Measurements from ENCODE around the gene PKNOX2.

The PKNOX2 gene

GRCh38 chr11:125293596-125293995 is 129.0 kb downstream of the PKNOX2 start:
- DNase-seq: no peak
- Mint-ChIP-seq H3K4me3 (no peak overlapping the region), H3K27me3 (peaks cover 34 to 55% of the 10 kb centered on the region in 2 donors), H3K27ac (no peak overlapping the region), H3K36me3 (ENCODE audit: insufficient read depth) (no peaks in the 10 kb centered on the region), H3K9me3 (no peaks in the 10 kb centered on the region), H3K4me1 (ENCODE audit: low read depth in 2 of 2) (no peaks in the 10 kb centered on the region)
- no peak for ATAC-seq (replicated peaks)

- Mint-ChIP-seq H3K9me3 (no peaks in the 10 kb centered on the region), H3K36me3 (ENCODE audit: insufficient read depth) (no peaks in the 10 kb centered on the region), H3K27ac (no peak overlapping the region), H3K27me3 (peaks cover 25 to 47% of the 10 kb centered on the region in 2 donors), H3K4me1 (ENCODE audit: low read depth in 2 of 2) (no peaks in the 10 kb centered on the region), H3K4me3 (no peak overlapping the region)
- no peak for DNase-seq
- no peak for ATAC-seq (replicated peaks)
Measured at GRCh38 chr11:125295931-125296330, 131.4 kb downstream of the PKNOX2 start.

GRCh38 chr11:125297346-125297915 is 132.9 kb downstream of the PKNOX2 start:
- Mint-ChIP-seq H3K9me3 (no peaks in the 10 kb centered on the region), H3K27ac (no peak overlapping the region), H3K36me3 (ENCODE audit: insufficient read depth) (no peaks in the 10 kb centered on the region), H3K4me1 (ENCODE audit: low read depth in 2 of 2) (no peaks in the 10 kb centered on the region), H3K27me3 (peaks cover 25 to 50% of the 10 kb centered on the region in 2 donors), H3K4me3 (no peak overlapping the region)
- DNase-seq: no peak
- ATAC-seq (replicated peaks): no peak

GRCh38 chr11:125299061-125299615 is 134.6 kb downstream of the PKNOX2 start:
- H3K36me3 Mint-ChIP-seq (ENCODE audit: insufficient read depth): no peaks in the 10 kb centered on the region
- DNase-seq (no peak), ATAC-seq (replicated peaks) (no peak)
- no peak overlapping the region for H3K27ac Mint-ChIP-seq
- no peak overlapping the region for H3K4me3 Mint-ChIP-seq
- peaks cover 22 to 56% of the 10 kb centered on the region in 2 donors for H3K27me3 Mint-ChIP-seq
- no peaks in the 10 kb centered on the region for H3K9me3 Mint-ChIP-seq
- no peaks in the 10 kb centered on the region for H3K4me1 Mint-ChIP-seq (ENCODE audit: low read depth in 2 of 2)

GRCh38 chr11:125299821-125300220 is 135.3 kb downstream of the PKNOX2 start:
- H3K27ac Mint-ChIP-seq: no peak overlapping the region
- peaks cover 15 to 55% of the 10 kb centered on the region in 2 donors for H3K27me3 Mint-ChIP-seq
- H3K4me1 Mint-ChIP-seq (ENCODE audit: low read depth in 2 of 2): no peaks in the 10 kb centered on the region
- H3K9me3 Mint-ChIP-seq: no peaks in the 10 kb centered on the region
- DNase-seq (no peak), ATAC-seq (replicated peaks) (no peak)
- no peak overlapping the region for H3K4me3 Mint-ChIP-seq
- H3K36me3 Mint-ChIP-seq (ENCODE audit: insufficient read depth): no peaks in the 10 kb centered on the region

GRCh38 chr11:125300791-125301218 is 136.3 kb downstream of the PKNOX2 start:
- no peak overlapping the region for H3K4me3 Mint-ChIP-seq
- no peak for ATAC-seq (replicated peaks)

GRCh38 chr11:125301346-125301745 is 136.8 kb downstream of the PKNOX2 start:
- H3K36me3 Mint-ChIP-seq (ENCODE audit: insufficient read depth): no peaks in the 10 kb centered on the region
- H3K27ac Mint-ChIP-seq: no peak overlapping the region
- no peak for ATAC-seq (replicated peaks)
- H3K27me3 Mint-ChIP-seq: peaks cover 8 to 50% of the 10 kb centered on the region in 2 donors
- no peaks in the 10 kb centered on the region for H3K9me3 Mint-ChIP-seq
- H3K4me1 Mint-ChIP-seq (ENCODE audit: low read depth in 2 of 2): no peaks in the 10 kb centered on the region
- H3K4me3 Mint-ChIP-seq: no peak overlapping the region
- DNase-seq: no peak

More at GRCh38 chr11:125300791-125301218, 136.3 kb downstream of the PKNOX2 start:
- peaks cover 13 to 55% of the 10 kb centered on the region in 2 donors for H3K27me3 Mint-ChIP-seq
- no peak for DNase-seq
- no peaks in the 10 kb centered on the region for H3K9me3 Mint-ChIP-seq
- no peak overlapping the region for H3K27ac Mint-ChIP-seq
- no peaks in the 10 kb centered on the region for H3K4me1 Mint-ChIP-seq (ENCODE audit: low read depth in 2 of 2)
- H3K36me3 Mint-ChIP-seq (ENCODE audit: insufficient read depth): no peaks in the 10 kb centered on the region

- no peaks in the 10 kb centered on the region for H3K9me3 Mint-ChIP-seq
- no peak for ATAC-seq (replicated peaks)
- H3K27ac Mint-ChIP-seq: no peak overlapping the region
- no peaks in the 10 kb centered on the region for H3K36me3 Mint-ChIP-seq (ENCODE audit: insufficient read depth)
- H3K4me1 Mint-ChIP-seq (ENCODE audit: low read depth in 2 of 2): no peaks in the 10 kb centered on the region
- H3K27me3 Mint-ChIP-seq: peaks cover 16 to 57% of the 10 kb centered on the region in 2 donors
- H3K4me3 Mint-ChIP-seq: no peak overlapping the region
- no peak for DNase-seq
Measured at GRCh38 chr11:125303186-125303585, 138.6 kb downstream of the PKNOX2 start.

GRCh38 chr11:125303694-125304093 is 139.1 kb downstream of the PKNOX2 start:
- ATAC-seq (replicated peaks): no peak
- Mint-ChIP-seq H3K36me3 (ENCODE audit: insufficient read depth) (no peaks in the 10 kb centered on the region), H3K4me1 (ENCODE audit: low read depth in 2 of 2) (no peaks in the 10 kb centered on the region), H3K9me3 (no peaks in the 10 kb centered on the region), H3K27me3 (peaks cover 20 to 62% of the 10 kb centered on the region in 2 donors), H3K27ac (no peak overlapping the region), H3K4me3 (no peak overlapping the region)
- no peak for DNase-seq

- H3K4me1 Mint-ChIP-seq (ENCODE audit: low read depth in 2 of 2): no peaks in the 10 kb centered on the region
- peaks cover 25 to 59% of the 10 kb centered on the region in 2 donors for H3K27me3 Mint-ChIP-seq
- no peaks in the 10 kb centered on the region for H3K36me3 Mint-ChIP-seq (ENCODE audit: insufficient read depth)
- DNase-seq (no peak), ATAC-seq (replicated peaks) (no peak)
- no peak overlapping the region for H3K4me3 Mint-ChIP-seq
- no peaks in the 10 kb centered on the region for H3K9me3 Mint-ChIP-seq
- H3K27ac Mint-ChIP-seq: no peak overlapping the region
Measured at GRCh38 chr11:125304136-125304535, 139.6 kb downstream of the PKNOX2 start.

- Mint-ChIP-seq H3K27ac (no peak overlapping the region), H3K4me3 (no peak overlapping the region), H3K4me1 (ENCODE audit: low read depth in 2 of 2) (no peaks in the 10 kb centered on the region), H3K36me3 (ENCODE audit: insufficient read depth) (no peaks in the 10 kb centered on the region), H3K27me3 (peaks cover 32 to 62% of the 10 kb centered on the region in 2 donors), H3K9me3 (no peaks in the 10 kb centered on the region)
- no peak for DNase-seq
- no peak for ATAC-seq (replicated peaks)
Measured at GRCh38 chr11:125304876-125305275, 140.3 kb downstream of the PKNOX2 start.

- no peaks in the 10 kb centered on the region for H3K9me3 Mint-ChIP-seq
Measured at GRCh38 chr11:125305345-125305744, 140.8 kb downstream of the PKNOX2 start.

GRCh38 chr11:125306476-125306875 is 141.9 kb downstream of the PKNOX2 start:
- Mint-ChIP-seq H3K4me3 (no peak overlapping the region), H3K4me1 (ENCODE audit: low read depth in 2 of 2) (no peaks in the 10 kb centered on the region), H3K9me3 (no peaks in the 10 kb centered on the region), H3K27ac (no peak overlapping the region), H3K36me3 (ENCODE audit: insufficient read depth) (no peaks in the 10 kb centered on the region), H3K27me3 (peaks cover 41 to 71% of the 10 kb centered on the region in 2 donors)
- no peak for ATAC-seq (replicated peaks)
- DNase-seq: no peak

More at GRCh38 chr11:125305345-125305744, 140.8 kb downstream of the PKNOX2 start:
- H3K27ac Mint-ChIP-seq: no peak overlapping the region
- H3K27me3 Mint-ChIP-seq: peaks cover 35 to 64% of the 10 kb centered on the region in 2 donors
- ATAC-seq (replicated peaks) (no peak), DNase-seq (no peak)
- H3K4me3 Mint-ChIP-seq: no peak overlapping the region
- H3K36me3 Mint-ChIP-seq (ENCODE audit: insufficient read depth): no peaks in the 10 kb centered on the region
- H3K4me1 Mint-ChIP-seq (ENCODE audit: low read depth in 2 of 2): no peaks in the 10 kb centered on the region

GRCh38 chr11:125308246-125308645 is 143.7 kb downstream of the PKNOX2 start:
- Mint-ChIP-seq H3K4me1 (ENCODE audit: low read depth in 2 of 2) (no peaks in the 10 kb centered on the region), H3K27ac (no peak overlapping the region), H3K4me3 (no peak overlapping the region), H3K9me3 (no peaks in the 10 kb centered on the region), H3K27me3 (peaks cover 54 to 73% of the 10 kb centered on the region in 2 donors), H3K36me3 (ENCODE audit: insufficient read depth) (no peaks in the 10 kb centered on the region)
- ATAC-seq (replicated peaks): no peak
- no peak for DNase-seq
